H1 (cell line): ENCODE results near the gene PLCB3. TPM values are rescaled to one million over a fixed set of nuclear protein-coding genes. Genes with fewer than 3 reads are reported as not detected.

Source experiments
- CTCF ChIA-PET: fragments of 300-600 bp; sonication (Branson Sonifier 250); formaldehyde crosslinking; loops from one replicate; lab custom pipeline; 2021; ENCODE audit not compliant: partially characterized antibody; lab: Charles Lee
- POLR2A ChIA-PET: fragments of 300-600 bp; sonication (Branson Sonifier 250); formaldehyde crosslinking; loops from one replicate; lab custom pipeline; 2021; ENCODE audit warnings: inconsistent platforms; ENCODE audit not compliant: partially characterized antibody; lab: Charles Lee
- DNase-seq, 2 experiments: peaks; one replicate each; pipeline versions ENCODE4 v3.0.0 to v3.0.0-alpha.2; 2010 to 2022; ENCODE audit warnings: low spot score in 2 of 2, low read depth in 1 of 2, mixed read lengths in 1 of 2
- FAIRE-seq: peaks from 2 replicates; lab custom pipeline; 2011; peaks lifted over from hg19 to GRCh38; lab: Jason Lieb, UNC
- H2AFZ ChIP-seq: 2 replicates; pipeline ENCODE4 v1.8.1; 2012; ENCODE audit warnings: low read length, inconsistent platforms
- H2AK5ac ChIP-seq: 2 replicates; pipeline ENCODE4 v1.6.1; 2013; ENCODE audit warnings: low read depth, low read length
- H2BK120ac ChIP-seq: replicated peaks from 2 replicates; pipeline ENCODE3; 2013; ENCODE audit warnings: low read depth, low read length, inconsistent platforms
- H2BK12ac ChIP-seq: 2 replicates; pipeline ENCODE4 v1.6.1; 2013; ENCODE audit warnings: low read depth, low read length
- H2BK15ac ChIP-seq: 2 replicates; pipeline ENCODE4 v1.6.1; 2013; ENCODE audit warnings: low read length
- H2BK20ac ChIP-seq: 2 replicates; pipeline ENCODE4 v1.6.1; 2013; ENCODE audit warnings: low read length
- H2BK5ac ChIP-seq: 2 replicates; pipeline ENCODE4 v1.6.1; 2013; ENCODE audit warnings: low read depth, low read length
- H3K14ac ChIP-seq: 2 replicates; pipeline ENCODE4 v1.6.1; 2013; ENCODE audit warnings: inconsistent platforms; ENCODE audit not compliant: insufficient read length
- H3K18ac ChIP-seq: 2 replicates; pipeline ENCODE4 v1.6.1; 2013; ENCODE audit warnings: low read length; ENCODE audit errors: extremely low read depth
- H3K23ac ChIP-seq: 2 replicates; pipeline ENCODE4 v1.6.1; 2013; ENCODE audit warnings: inconsistent platforms; ENCODE audit not compliant: insufficient read length
- H3K23me2 ChIP-seq: 2 replicates; pipeline ENCODE4 v1.6.1; 2013; ENCODE audit warnings: low read depth, low read length
- H3K27ac ChIP-seq: 2 replicates; pipeline ENCODE4 v1.6.1; 2011; ENCODE audit warnings: low read depth, low read length, inconsistent platforms
- H3K27me3 ChIP-seq, 4 experiments: replicated peaks in 1 of 4; 1 replicate in 1 of 4; 2 replicates in 3 of 4; pipeline versions ENCODE4 v1.6.1 to v1.8.1; 2011 to 2013; ENCODE audit warnings: low read length in 3 of 4, mild to moderate bottlenecking in 3 of 4, inconsistent platforms in 2 of 4, mixed read lengths in 2 of 4, moderate library complexity in 1 of 4; ENCODE audit not compliant: control insufficient read depth in 3 of 4, insufficient read depth in 3 of 4; ENCODE audit errors: extremely low read depth in 1 of 4
- H3K36me3 ChIP-seq, 4 experiments: 2 replicates each; pipeline versions ENCODE4 v1.6.1 to v1.8.1; 2011 to 2013; ENCODE audit warnings: mild to moderate bottlenecking in 4 of 4, low read length in 3 of 4, moderate library complexity in 2 of 4, control low read depth in 1 of 4, inconsistent platforms in 1 of 4; ENCODE audit not compliant: insufficient read depth in 4 of 4, control insufficient read depth in 2 of 4
- H3K4ac ChIP-seq: replicated peaks from 2 replicates; pipeline ENCODE3; 2013; ENCODE audit warnings: low read length, low read depth, mixed read lengths, inconsistent platforms; ENCODE audit not compliant: insufficient read length
- H3K4me1 ChIP-seq, 4 experiments: replicated peaks in 1 of 4; 1 replicate in 1 of 4; 2 replicates in 3 of 4; pipeline versions ENCODE4 v1.6.1 to v1.8.1; 2011 to 2013; ENCODE audit warnings: low read length in 3 of 4, inconsistent platforms in 2 of 4, mixed read lengths in 1 of 4; ENCODE audit not compliant: insufficient read depth in 4 of 4, control insufficient read depth in 3 of 4
- H3K4me2 ChIP-seq, 2 experiments: 2 replicates each; pipeline versions ENCODE4 v1.6.1 to v1.8.1; 2011 to 2013; ENCODE audit warnings: low read depth in 2 of 2, low read length in 2 of 2, control low read depth in 1 of 2, inconsistent platforms in 1 of 2, mild to moderate bottlenecking in 1 of 2; ENCODE audit not compliant: insufficient read depth in 1 of 2
- H3K4me3 ChIP-seq, 4 experiments: fragments of 200-600, 300-600 bp in 1 of 4; sonication (generic), shearing (Covaris generic), sonication (Bioruptor Twin) in 1 of 4; 2 replicates each; pipeline versions ENCODE4 v1.5.1 to v1.8.1; 2011 to 2016; ENCODE audit warnings: low read length in 4 of 4, low read depth in 3 of 4, control low read depth in 2 of 4, inconsistent platforms in 2 of 4, mild to moderate bottlenecking in 2 of 4, mixed read lengths in 1 of 4, moderate library complexity in 1 of 4; ENCODE audit not compliant: insufficient read depth in 2 of 4; ENCODE audit errors: extremely low read depth in 1 of 4
- H3K56ac ChIP-seq: replicated peaks from 2 replicates; pipeline ENCODE3; 2013; ENCODE audit warnings: low read depth, mild to moderate bottlenecking, mixed read lengths, low read length, inconsistent platforms; ENCODE audit not compliant: insufficient read length
- H3K79me1 ChIP-seq: 2 replicates; pipeline ENCODE4 v1.6.1; 2013; ENCODE audit warnings: low read depth, low read length, control low read depth
- H3K79me2 ChIP-seq, 2 experiments: 2 replicates each; pipeline versions ENCODE4 v1.6.1 to v1.8.1; 2012 to 2013; ENCODE audit warnings: low read length in 2 of 2, mild to moderate bottlenecking in 2 of 2, inconsistent platforms in 1 of 2; ENCODE audit not compliant: insufficient read depth in 2 of 2, control insufficient read depth in 1 of 2
- H3K9ac ChIP-seq, 4 experiments: replicated peaks in 1 of 4; 1 replicate in 1 of 4; 2 replicates in 3 of 4; pipeline versions ENCODE4 v1.6.1 to v1.8.1; 2011 to 2013; ENCODE audit warnings: low read depth in 3 of 4, low read length in 3 of 4, control low read depth in 2 of 4, mild to moderate bottlenecking in 2 of 4, moderate library complexity in 2 of 4, inconsistent platforms in 1 of 4; ENCODE audit errors: extremely low read depth in 1 of 4
- H3K9me3 ChIP-seq, 2 experiments: 2 replicates each; pipeline versions ENCODE4 v1.6.1 to v1.8.1; 2012 to 2013; ENCODE audit warnings: mild to moderate bottlenecking in 2 of 2, moderate library complexity in 2 of 2, control low read depth in 1 of 2, inconsistent platforms in 1 of 2, low read depth in 1 of 2, low read length in 1 of 2, mixed read lengths in 1 of 2; ENCODE audit not compliant: insufficient read depth in 2 of 2
- H4K20me1 ChIP-seq, 2 experiments: replicated peaks in 1 of 2; 2 replicates each; pipeline versions ENCODE3 to v1.8.1; 2011 to 2013; ENCODE audit warnings: inconsistent platforms in 2 of 2, low read length in 2 of 2, mild to moderate bottlenecking in 1 of 2; ENCODE audit not compliant: insufficient read depth in 2 of 2, control insufficient read depth in 1 of 2
- H4K5ac ChIP-seq: 2 replicates; pipeline ENCODE4 v1.6.1; 2013; ENCODE audit warnings: low read length, low read depth, mixed read lengths, inconsistent platforms; ENCODE audit not compliant: insufficient read length
- H4K8ac ChIP-seq: 2 replicates; pipeline ENCODE4 v1.8.0; 2013; ENCODE audit warnings: mild to moderate bottlenecking, moderate library complexity, low read length, inconsistent platforms; ENCODE audit not compliant: insufficient read depth; ENCODE audit errors: extremely low read depth
- H4K91ac ChIP-seq: replicated peaks from 2 replicates; pipeline ENCODE3; 2013; ENCODE audit warnings: low read length, mixed read lengths, inconsistent platforms; ENCODE audit not compliant: insufficient read length
- CTBP2 ChIP-seq: IDR thresholded peaks from 2 replicates; pipeline ENCODE4 v1.7.0; 2011; ENCODE audit warnings: borderline replicate concordance, mild to moderate bottlenecking, moderate library complexity, mixed read lengths, low read length; ENCODE audit not compliant: insufficient read depth, insufficient read length
- EZH2 ChIP-seq: fragments of 200-600 bp; sonication (generic); IDR thresholded peaks from 2 replicates; pipeline ENCODE4 v1.7.1; 2012; ENCODE audit warnings: low read depth, mild to moderate bottlenecking, moderate library complexity, low read length, inconsistent platforms; ENCODE audit not compliant: severe bottlenecking
- FOSL1 ChIP-seq: IDR thresholded peaks from 2 replicates; pipeline ENCODE4 v1.6.1; 2011; ENCODE audit warnings: mild to moderate bottlenecking, low read depth, low read length, moderate library complexity; ENCODE audit not compliant: insufficient read depth
- JUN ChIP-seq: IDR thresholded peaks from 2 replicates; pipeline ENCODE4 v1.6.1; 2011; ENCODE audit warnings: low read depth, mild to moderate bottlenecking, improper control_type of control experiment, low read length
- JUND ChIP-seq: IDR thresholded peaks from 2 replicates; pipeline ENCODE4 v1.6.1; 2011; ENCODE audit warnings: mild to moderate bottlenecking, improper control_type of control experiment, low read length
- POLR2A ChIP-seq, 2 experiments: IDR thresholded peaks; 1 replicate in 1 of 2; 2 replicates in 1 of 2; pipeline ENCODE4 v1.6.1; 2011; ENCODE audit warnings: low read depth in 2 of 2, low read length in 2 of 2, mild to moderate bottlenecking in 2 of 2; ENCODE audit errors: control extremely low read depth in 1 of 2
- USF2 ChIP-seq: IDR thresholded peaks from 2 replicates; pipeline ENCODE4 v1.6.1; 2011; ENCODE audit warnings: low read length, improper control_type of control experiment
- WGBS, 2 experiments: shearing (Covaris generic) in 1 of 2; methylation state at CpG; one replicate each; pipeline versions ENCODE4 v1.1.6 to v1.1.7; 2013 to 2015; ENCODE audit warnings: low lambda C conversion rate in 2 of 2, mixed read lengths in 2 of 2, inconsistent platforms in 1 of 2, low coverage in 1 of 2, missing lambda C conversion rate in 1 of 2; ENCODE audit not compliant: insufficient replicate concordance in 2 of 2, insufficient coverage in 1 of 2, insufficient read length in 1 of 2; ENCODE audit errors: extremely low coverage in 1 of 2, missing lambda C conversion rate in 1 of 2; 5-methylcytosine and 5-hydroxymethylcytosine counted together
- polyA plus RNA-seq, 7 experiments: library from polyadenylated mRNA; depleted of rRNA in 3 of 7; stranded (reverse) in 5 of 7; unstranded in 2 of 7; fragments of >200 nt in 5 of 7; fragments of 200-250 nt in 2 of 7; gene quantifications; 1 replicate in 5 of 7; 2 replicates in 1 of 7; 4 replicates in 1 of 7; pipeline versions ENCODE4 v1.2.1 to v1.2.3, GENCODE V29; 2011 to 2013; ENCODE audit warnings: missing spikeins in 2 of 7, mixed read lengths in 2 of 7
- total RNA-seq: library from RNA; stranded (reverse); fragmentation: NEBNext Ultra II Directional; extraction: Animal tissue kit (Norgen Biotek cat#: 25700); gene quantifications from 2 replicates; pipeline ENCODE4 v1.2.1, GENCODE V29; 2021

Gene PLCB3
- total and polyA plus RNA-seq, 2 of the 8 experiments (the other 6 are each of a cell fraction or from before 2014, with no cell fraction given), result 47.2 to 104 TPM

- no peaks in the 10 kb centered on the region for H3K23me2 ChIP-seq
- no peak overlapping the region for H4K91ac ChIP-seq
- no peak overlapping the region for H4K5ac ChIP-seq
- H2BK5ac ChIP-seq, result no peak overlapping the region
- H3K4me3 ChIP-seq, result no peak overlapping the region
- no peak overlapping the region for H3K18ac ChIP-seq
- CTCF ChIA-PET, result interaction anchor here (0.6 to 7.0 kb wide), 5 partner anchors 10 to 241 kb away, joined by 3 to 68 read pairs (median 3); partner anchors contain the start of gene FERMT3
- POLR2A ChIA-PET, result interaction anchor here (1.1 to 14.1 kb wide), 7 partner anchors 10 to 50 kb away, joined by 3 to 253 read pairs (median 4); partner anchors contain the start of genes FERMT3, STIP1 and VEGFB
- H3K79me2 ChIP-seq, result no peaks in the 10 kb centered on the region
- H3K23ac ChIP-seq, result no peak overlapping the region
- H3K27ac ChIP-seq, result no peak overlapping the region
- no peak overlapping the region for H3K4ac ChIP-seq
- no peak overlapping the region for H2AFZ ChIP-seq
- H3K27me3 ChIP-seq, result no peaks in the 10 kb centered on the region
- no peak overlapping the region for H4K8ac ChIP-seq
- H2BK12ac ChIP-seq, result no peak overlapping the region
- H3K4me2 ChIP-seq, result no peak overlapping the region
- H4K20me1 ChIP-seq, result peaks cover 2 to 8% of the 10 kb centered on the region in 2 experiments
- TF ChIP-seq CTBP2 (no peak), JUN (no peak), POLR2A (IDR thresholded peaks at IDR 0.05; ENCODE audit: control extremely low read depth in 1 of 2, low read depth in 2 of 2, low read length in 2 of 2) (no peak), FOSL1 (no peak), EZH2 (no peak), USF2 (no peak), JUND (no peak)
- no peak overlapping the region for H2BK20ac ChIP-seq
- FAIRE-seq, result no peak
- no peak overlapping the region for H3K56ac ChIP-seq
- no peak overlapping the region for H3K14ac ChIP-seq
- no peak overlapping the region for H2BK120ac ChIP-seq
- H2BK15ac ChIP-seq, result no peak overlapping the region
- H3K4me1 ChIP-seq, result no peaks in the 10 kb centered on the region
- no peak overlapping the region for H2AK5ac ChIP-seq
- H3K79me1 ChIP-seq, result no peaks in the 10 kb centered on the region
- 84% methylated on average over 11 of the region's 11 CpGs; no CpG with 5 or more reads in 1 of the 2 experiments for WGBS, 2 experiments
- peaks cover 0 to 7% (median 3%) of the 10 kb centered on the region in 4 experiments; a peak in 4 of 8 replicates for H3K36me3 ChIP-seq
- DNase-seq, result no peak
- H3K9ac ChIP-seq, result no peak overlapping the region
- H3K9me3 ChIP-seq, result no peaks in the 10 kb centered on the region
Measured at GRCh38 chr11:64218628-64219353, 32.5 kb upstream of the PLCB3 start.
